ENCODE measurements around the gene VCP. TPM values are rescaled to one million over a fixed set of nuclear protein-coding genes. Genes with fewer than 3 reads are reported as not detected.
A peak's percentile ranks its signal among the peaks of the same experiment; 100 is the strongest.

VCP gene
- total and polyA plus RNA-seq, 5 donors from 2014 or later = 205 to 260 (median 242) TPM

GRCh38 chr9:35078066-35078465 lies 5.6 kb upstream of the VCP start:
- Histone ChIP-seq H3K27me3 (ENCODE audit: control insufficient read depth, insufficient read depth, low read length) (no peaks in the 10 kb centered on the region), H3K4me3 (ENCODE audit: low read depth, low read length) (no peak overlapping the region), H3K36me3 (ENCODE audit: control insufficient read depth, insufficient read depth, low read length) (peaks cover 8% of the 10 kb centered on the region), H3K9me3 (ENCODE audit: control insufficient read depth in 2 of 2, low read length in 2 of 2) (no peaks in the 10 kb centered on the region), H3K27ac (ENCODE audit: insufficient read depth, low read length, poor library complexity, severe bottlenecking) (no peak overlapping the region), H3K4me1 (ENCODE audit: control insufficient read depth, insufficient read depth, low read length, poor library complexity, severe bottlenecking) (peaks cover 26% of the 10 kb centered on the region)
- Mint-ChIP-seq H3K36me3 (peaks cover 5% of the 10 kb centered on the region), H3K27ac (peak overlapping the region in 2 of 3 donors; percentile 32 to 53), H3K4me3 (peak overlapping the region; percentile 95 to 96 (median 96)), H3K9me3 (no peaks in the 10 kb centered on the region), H3K4me1 (peaks cover 6 to 36% (median 19%) of the 10 kb centered on the region in 4 donors), H3K27me3 (no peaks in the 10 kb centered on the region)
- DNase-seq (no peak), ATAC-seq (ENCODE audit: low read depth in 2 of 2) (no peak)

GRCh38 chr9:35076848-35077247 lies 4.4 kb upstream of the VCP start:
- H3K9me3 Mint-ChIP-seq = no peaks in the 10 kb centered on the region
- H3K36me3 ChIP-seq (ENCODE audit: control insufficient read depth, insufficient read depth, low read length) = peaks cover 8% of the 10 kb centered on the region
- DNase-seq (no peak), ATAC-seq (ENCODE audit: low read depth in 2 of 2) (no peak)
- H3K9me3 ChIP-seq (ENCODE audit: control insufficient read depth in 2 of 2, low read length in 2 of 2) = no peaks in the 10 kb centered on the region
- peaks cover 5% of the 10 kb centered on the region for H3K36me3 Mint-ChIP-seq
- peaks cover 6 to 43% (median 24%) of the 10 kb centered on the region in 4 donors for H3K4me1 Mint-ChIP-seq
- H3K4me3 Mint-ChIP-seq = peak overlapping the region in 2 of 4 donors; percentile 47 to 96
- no peaks in the 10 kb centered on the region for H3K27me3 ChIP-seq (ENCODE audit: control insufficient read depth, insufficient read depth, low read length)
- no peak overlapping the region for H3K27ac ChIP-seq (ENCODE audit: insufficient read depth, low read length, poor library complexity, severe bottlenecking)
- no peak overlapping the region for H3K27ac Mint-ChIP-seq
- H3K27me3 Mint-ChIP-seq = no peaks in the 10 kb centered on the region
- H3K4me3 ChIP-seq (ENCODE audit: low read depth, low read length) = no peak overlapping the region
- H3K4me1 ChIP-seq (ENCODE audit: control insufficient read depth, insufficient read depth, low read length, poor library complexity, severe bottlenecking) = peaks cover 29% of the 10 kb centered on the region

GRCh38 chr9:35075358-35075757 lies 2.9 kb upstream of the VCP start:
- H3K4me3 Mint-ChIP-seq = peak overlapping the region in 1 of 4 donors; percentile 30
- peaks cover 5% of the 10 kb centered on the region for H3K36me3 Mint-ChIP-seq
- no peak for DNase-seq
- no peak for ATAC-seq (ENCODE audit: low read depth in 2 of 2)
- Histone ChIP-seq H3K4me1 (ENCODE audit: control insufficient read depth, insufficient read depth, low read length, poor library complexity, severe bottlenecking) (peaks cover 40% of the 10 kb centered on the region), H3K9me3 (ENCODE audit: control insufficient read depth in 2 of 2, low read length in 2 of 2) (no peaks in the 10 kb centered on the region), H3K4me3 (ENCODE audit: low read depth, low read length) (no peak overlapping the region), H3K27me3 (ENCODE audit: control insufficient read depth, insufficient read depth, low read length) (no peaks in the 10 kb centered on the region), H3K36me3 (ENCODE audit: control insufficient read depth, insufficient read depth, low read length) (peaks cover 8% of the 10 kb centered on the region), H3K27ac (ENCODE audit: insufficient read depth, low read length, poor library complexity, severe bottlenecking) (no peak overlapping the region)
- H3K4me1 Mint-ChIP-seq = peaks cover 13 to 55% (median 32%) of the 10 kb centered on the region in 4 donors
- no peaks in the 10 kb centered on the region for H3K27me3 Mint-ChIP-seq
- H3K9me3 Mint-ChIP-seq = no peaks in the 10 kb centered on the region
- no peak overlapping the region for H3K27ac Mint-ChIP-seq

- peak overlapping the region in 3 of 4 donors; percentile 4 to 64 (median 34) for H3K4me3 Mint-ChIP-seq
These were observed 2.4 kb upstream of the VCP start for GRCh38 chr9:35074791-35075190.

GRCh38 chr9:35074141-35074540 lies 1.7 kb upstream of the VCP start:
- Histone ChIP-seq H3K27ac (ENCODE audit: insufficient read depth, low read length, poor library complexity, severe bottlenecking) (no peak overlapping the region), H3K36me3 (ENCODE audit: control insufficient read depth, insufficient read depth, low read length) (peaks cover 13% of the 10 kb centered on the region), H3K4me3 (ENCODE audit: low read depth, low read length) (no peak overlapping the region), H3K27me3 (ENCODE audit: control insufficient read depth, insufficient read depth, low read length) (no peaks in the 10 kb centered on the region), H3K9me3 (ENCODE audit: control insufficient read depth in 2 of 2, low read length in 2 of 2) (no peaks in the 10 kb centered on the region), H3K4me1 (ENCODE audit: control insufficient read depth, insufficient read depth, low read length, poor library complexity, severe bottlenecking) (peaks cover 43% of the 10 kb centered on the region)
- H3K4me3 Mint-ChIP-seq = peak overlapping the region in 2 of 4 donors; percentile 51 to 64
- peaks cover 8% of the 10 kb centered on the region for H3K36me3 Mint-ChIP-seq
- H3K27me3 Mint-ChIP-seq = no peaks in the 10 kb centered on the region
- H3K9me3 Mint-ChIP-seq = no peaks in the 10 kb centered on the region
- ATAC-seq (ENCODE audit: low read depth in 2 of 2) (no peak), DNase-seq (no peak)
- H3K27ac Mint-ChIP-seq = peak overlapping the region in 1 of 3 donors; percentile 77
- peaks cover 8 to 60% (median 37%) of the 10 kb centered on the region in 4 donors for H3K4me1 Mint-ChIP-seq

More at GRCh38 chr9:35074791-35075190, 2.4 kb upstream of the VCP start:
- Histone ChIP-seq H3K36me3 (ENCODE audit: control insufficient read depth, insufficient read depth, low read length) (peaks cover 11% of the 10 kb centered on the region), H3K27me3 (ENCODE audit: control insufficient read depth, insufficient read depth, low read length) (no peaks in the 10 kb centered on the region), H3K4me1 (ENCODE audit: control insufficient read depth, insufficient read depth, low read length, poor library complexity, severe bottlenecking) (peaks cover 41% of the 10 kb centered on the region), H3K4me3 (ENCODE audit: low read depth, low read length) (no peak overlapping the region), H3K27ac (ENCODE audit: insufficient read depth, low read length, poor library complexity, severe bottlenecking) (no peak overlapping the region), H3K9me3 (ENCODE audit: control insufficient read depth in 2 of 2, low read length in 2 of 2) (no peaks in the 10 kb centered on the region)
- H3K4me1 Mint-ChIP-seq = peaks cover 8 to 56% (median 33%) of the 10 kb centered on the region in 4 donors
- no peak overlapping the region for H3K27ac Mint-ChIP-seq
- ATAC-seq (ENCODE audit: low read depth in 2 of 2) (no peak), DNase-seq (no peak)
- H3K27me3 Mint-ChIP-seq = no peaks in the 10 kb centered on the region
- no peaks in the 10 kb centered on the region for H3K9me3 Mint-ChIP-seq
- H3K36me3 Mint-ChIP-seq = peaks cover 8% of the 10 kb centered on the region

GRCh38 chr9:35073279-35073612 lies 821 bp upstream of the VCP start:
- peak overlapping the region; percentile 97 for H3K4me3 ChIP-seq (ENCODE audit: low read depth, low read length)

GRCh38 chr9:35071814-35072460 lies 488 bp downstream of the VCP start:
- peaks cover 32% of the 10 kb centered on the region for H3K36me3 ChIP-seq (ENCODE audit: control insufficient read depth, insufficient read depth, low read length)
- H3K4me3 ChIP-seq (ENCODE audit: low read depth, low read length) = peak overlapping the region; percentile 96
- ATAC-seq (ENCODE audit: low read depth in 2 of 2) = peak; percentile 43 to 51
- DNase-seq = peak; percentile 73 to 86 (median 77)
- H3K4me1 Mint-ChIP-seq = peaks cover 15 to 62% (median 48%) of the 10 kb centered on the region in 4 donors
- H3K27ac ChIP-seq (ENCODE audit: insufficient read depth, low read length, poor library complexity, severe bottlenecking) = peak overlapping the region; percentile 97
- no peaks in the 10 kb centered on the region for H3K27me3 Mint-ChIP-seq
- peak overlapping the region; percentile 95 to 98 (median 95) for H3K27ac Mint-ChIP-seq
- peaks cover 23% of the 10 kb centered on the region for H3K36me3 Mint-ChIP-seq
- H3K27me3 ChIP-seq (ENCODE audit: control insufficient read depth, insufficient read depth, low read length) = no peaks in the 10 kb centered on the region
- H3K4me3 Mint-ChIP-seq = peak overlapping the region; percentile 86 to 98 (median 90)
- H3K4me1 ChIP-seq (ENCODE audit: control insufficient read depth, insufficient read depth, low read length, poor library complexity, severe bottlenecking) = peaks cover 42% of the 10 kb centered on the region
- H3K9me3 ChIP-seq (ENCODE audit: control insufficient read depth in 2 of 2, low read length in 2 of 2) = no peaks in the 10 kb centered on the region
- H3K9me3 Mint-ChIP-seq = no peaks in the 10 kb centered on the region

More at GRCh38 chr9:35073279-35073612, 821 bp upstream of the VCP start:
- H3K27ac Mint-ChIP-seq = peak overlapping the region; percentile 95 to 98 (median 95)
- no peaks in the 10 kb centered on the region for H3K9me3 ChIP-seq (ENCODE audit: control insufficient read depth in 2 of 2, low read length in 2 of 2)
- no peaks in the 10 kb centered on the region for H3K27me3 ChIP-seq (ENCODE audit: control insufficient read depth, insufficient read depth, low read length)
- H3K27me3 Mint-ChIP-seq = no peaks in the 10 kb centered on the region
- H3K4me3 Mint-ChIP-seq = peak overlapping the region; percentile 86 to 91 (median 88)
- peak overlapping the region; percentile 97 for H3K27ac ChIP-seq (ENCODE audit: insufficient read depth, low read length, poor library complexity, severe bottlenecking)
- ATAC-seq (ENCODE audit: low read depth in 2 of 2) (no peak), DNase-seq (no peak)
- peaks cover 43% of the 10 kb centered on the region for H3K4me1 ChIP-seq (ENCODE audit: control insufficient read depth, insufficient read depth, low read length, poor library complexity, severe bottlenecking)
- H3K4me1 Mint-ChIP-seq = peaks cover 15 to 60% (median 41%) of the 10 kb centered on the region in 4 donors
- peaks cover 19% of the 10 kb centered on the region for H3K36me3 ChIP-seq (ENCODE audit: control insufficient read depth, insufficient read depth, low read length)
- H3K9me3 Mint-ChIP-seq = no peaks in the 10 kb centered on the region
- H3K36me3 Mint-ChIP-seq = peaks cover 14% of the 10 kb centered on the region
